GM19372 (cell line): ENCODE data around the gene FCN2.

ENCODE experiments used
- ATAC-seq: cut with Tn5 transposase; IDR thresholded peaks from one replicate; pipeline ENCODE4 v1.9.1; 2021; ENCODE audit warnings: mild to moderate bottlenecking, low read depth, moderate library complexity; ENCODE audit not compliant: unreplicated experiment

FCN2 gene

GRCh38 chr9:134925011-134925511, 44.5 kb downstream of the FCN2 start:
- no peak for ATAC-seq

GRCh38 chr9:134928436-134929192, 48.0 kb downstream of the FCN2 start:
- ATAC-seq = no peak

GRCh38 chr9:134929193-134930158, 48.9 kb downstream of the FCN2 start:
- no peak for ATAC-seq

- no peak for ATAC-seq
These were observed 49.8 kb downstream of the FCN2 start for GRCh38 chr9:134930398-134930797.

- no peak for ATAC-seq
These were observed 51.6 kb downstream of the FCN2 start for GRCh38 chr9:134932171-134932570.

GRCh38 chr9:134932606-134933005, 52.0 kb downstream of the FCN2 start:
- no peak for ATAC-seq

GRCh38 chr9:134933076-134933659, 52.6 kb downstream of the FCN2 start:
- no peak for ATAC-seq

- ATAC-seq = no peak
These were observed 54.5 kb downstream of the FCN2 start for GRCh38 chr9:134935056-134935640.

GRCh38 chr9:134935701-134936345, 55.2 kb downstream of the FCN2 start:
- no peak for ATAC-seq

- no peak for ATAC-seq
These were observed 55.9 kb downstream of the FCN2 start for GRCh38 chr9:134936346-134937163.
